KMS-11 (cell line): ENCODE data around the gene CMPK1.
A peak's percentile ranks its signal among the peaks of the same experiment; 100 is the strongest.
"Not testable (repeated sequence)": the region's sequence is repeated elsewhere in the genome, so short reads cannot be mapped to it uniquely, and the experiment has no call there.

Experiments
- H2AFZ ChIP-seq: fragments of 200-600 bp; sonication (generic); 2 replicates; pipeline ENCODE4 v1.6.1; 2016; ENCODE audit warnings: antibody characterized with exemption, mixed run types, low read depth
- H3K27ac ChIP-seq: fragments of 200-600 bp; sonication (generic); 2 replicates; pipeline ENCODE4 v1.6.1; 2016; ENCODE audit warnings: mild to moderate bottlenecking, mixed run types
- H3K27me3 ChIP-seq: fragments of 200-600 bp; sonication (generic); 2 replicates; pipeline ENCODE4 v1.6.1; 2017; ENCODE audit warnings: mild to moderate bottlenecking, low read depth, mixed run types, moderate library complexity; ENCODE audit not compliant: insufficient read depth
- H3K36me3 ChIP-seq: fragments of 200-600 bp; sonication (generic); 2 replicates; pipeline ENCODE4 v1.6.1; 2017; ENCODE audit warnings: mild to moderate bottlenecking, mixed run types; ENCODE audit not compliant: insufficient read depth
- H3K4me1 ChIP-seq: fragments of 200-600 bp; sonication (generic); 2 replicates; pipeline ENCODE4 v1.6.1; 2016; ENCODE audit warnings: mild to moderate bottlenecking, low read depth, mixed run types; ENCODE audit not compliant: poor library complexity, severe bottlenecking
- H3K4me2 ChIP-seq: fragments of 200-600 bp; sonication (generic); 2 replicates; pipeline ENCODE4 v1.7.0; 2016; ENCODE audit warnings: mild to moderate bottlenecking, mixed run types
- H3K4me3 ChIP-seq: fragments of 200-600 bp; sonication (generic); IDR thresholded peaks from 2 replicates; pipeline ENCODE4 v1.6.1; 2017; ENCODE audit warnings: low read depth, low read length, mixed read lengths; ENCODE audit not compliant: insufficient read depth
- H3K79me2 ChIP-seq: fragments of 200-600 bp; sonication (generic); 2 replicates; pipeline ENCODE4 v1.6.1; 2016; ENCODE audit warnings: low read depth, mixed run types; ENCODE audit not compliant: insufficient read depth
- H3K9ac ChIP-seq: fragments of 200-600 bp; sonication (generic); 2 replicates; pipeline ENCODE4 v1.6.1; 2016; ENCODE audit warnings: mild to moderate bottlenecking, mixed run types
- H4K20me1 ChIP-seq: fragments of 200-600 bp; sonication (generic); 2 replicates; pipeline ENCODE4 v1.6.1; 2016; ENCODE audit warnings: mild to moderate bottlenecking, mixed run types; ENCODE audit not compliant: insufficient read depth
- TF ChIP-seq, protein P1 (sequence below): fragments of 200-600 bp; sonication (generic); conservative IDR thresholded peaks from 2 replicates; pipeline ENCODE4 v1.6.1; 2017; ENCODE audit warnings: low read depth, mild to moderate bottlenecking, antibody characterized with exemption, low read length, moderate library complexity, mixed read lengths

The CMPK1 gene

DNA sequence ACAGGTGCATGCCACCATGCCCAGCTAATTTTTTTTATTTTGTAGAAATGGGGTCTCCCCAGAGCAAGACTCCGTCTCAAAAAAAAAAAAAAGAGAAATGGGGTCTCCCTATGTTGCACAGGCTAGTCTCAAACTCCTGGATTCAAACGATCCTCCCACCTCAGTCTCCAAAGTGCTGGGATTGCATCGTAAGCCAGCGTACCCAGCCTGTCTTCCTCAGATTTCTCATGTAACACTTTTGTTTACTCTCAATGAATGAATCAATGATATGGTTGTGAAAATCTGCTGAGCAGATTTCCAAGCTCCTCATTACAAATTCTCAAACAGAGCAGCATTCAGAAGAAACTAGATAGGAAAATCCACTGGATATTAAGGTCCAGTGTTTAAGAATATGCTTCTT, 6.6 kb downstream of the CMPK1 start:
- Histone ChIP-seq H3K4me1 (peaks cover 15% of the 10 kb centered on the region), H2AFZ (no peak overlapping the region), H3K4me3 (no peak overlapping the region), H3K9ac (no peak overlapping the region), H3K27me3 (no peaks in the 10 kb centered on the region), H4K20me1 (0 out of 2 replicates have a peak, but pooled peaks cover 6% of the 10 kb centered on the region), H3K4me2 (no peak overlapping the region), H3K79me2 (peaks cover 80% of the 10 kb centered on the region), H3K36me3 (no peaks in the 10 kb centered on the region), H3K27ac (no peak overlapping the region)
- TF ChIP-seq, protein P1, sequence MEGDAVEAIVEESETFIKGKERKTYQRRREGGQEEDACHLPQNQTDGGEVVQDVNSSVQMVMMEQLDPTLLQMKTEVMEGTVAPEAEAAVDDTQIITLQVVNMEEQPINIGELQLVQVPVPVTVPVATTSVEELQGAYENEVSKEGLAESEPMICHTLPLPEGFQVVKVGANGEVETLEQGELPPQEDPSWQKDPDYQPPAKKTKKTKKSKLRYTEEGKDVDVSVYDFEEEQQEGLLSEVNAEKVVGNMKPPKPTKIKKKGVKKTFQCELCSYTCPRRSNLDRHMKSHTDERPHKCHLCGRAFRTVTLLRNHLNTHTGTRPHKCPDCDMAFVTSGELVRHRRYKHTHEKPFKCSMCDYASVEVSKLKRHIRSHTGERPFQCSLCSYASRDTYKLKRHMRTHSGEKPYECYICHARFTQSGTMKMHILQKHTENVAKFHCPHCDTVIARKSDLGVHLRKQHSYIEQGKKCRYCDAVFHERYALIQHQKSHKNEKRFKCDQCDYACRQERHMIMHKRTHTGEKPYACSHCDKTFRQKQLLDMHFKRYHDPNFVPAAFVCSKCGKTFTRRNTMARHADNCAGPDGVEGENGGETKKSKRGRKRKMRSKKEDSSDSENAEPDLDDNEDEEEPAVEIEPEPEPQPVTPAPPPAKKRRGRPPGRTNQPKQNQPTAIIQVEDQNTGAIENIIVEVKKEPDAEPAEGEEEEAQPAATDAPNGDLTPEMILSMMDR = no peak

DNA sequence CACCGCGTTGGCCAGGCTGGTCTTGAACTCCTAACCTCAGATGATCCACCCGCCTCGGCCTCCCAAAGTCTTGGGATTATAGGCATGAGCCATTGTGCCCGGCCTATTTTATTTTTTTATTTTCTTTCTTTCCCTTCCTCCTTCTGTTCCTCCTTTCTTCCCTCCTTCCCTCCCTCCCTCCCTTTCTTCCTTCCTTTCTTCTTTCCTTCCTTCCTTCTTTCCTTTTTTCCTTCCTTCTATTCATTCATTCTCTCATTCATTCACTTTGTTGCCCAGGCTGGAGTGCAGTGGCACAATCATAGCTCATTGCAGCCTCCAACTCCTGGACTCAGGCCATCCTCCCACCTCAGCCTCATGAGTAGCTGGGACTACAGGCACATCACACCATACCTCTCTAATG, 13.4 kb downstream of the CMPK1 start:
- not testable (repeated sequence) for H3K36me3 ChIP-seq, H3K4me3 ChIP-seq, H3K27me3 ChIP-seq, H3K27ac ChIP-seq, H4K20me1 ChIP-seq, H3K9ac ChIP-seq, H2AFZ ChIP-seq, H3K4me2 ChIP-seq
- Histone ChIP-seq H3K4me1 (peaks cover 16% of the 10 kb centered on the region), H3K79me2 (peaks cover 46% of the 10 kb centered on the region; the same call in 1 of the 2 replicates)

DNA sequence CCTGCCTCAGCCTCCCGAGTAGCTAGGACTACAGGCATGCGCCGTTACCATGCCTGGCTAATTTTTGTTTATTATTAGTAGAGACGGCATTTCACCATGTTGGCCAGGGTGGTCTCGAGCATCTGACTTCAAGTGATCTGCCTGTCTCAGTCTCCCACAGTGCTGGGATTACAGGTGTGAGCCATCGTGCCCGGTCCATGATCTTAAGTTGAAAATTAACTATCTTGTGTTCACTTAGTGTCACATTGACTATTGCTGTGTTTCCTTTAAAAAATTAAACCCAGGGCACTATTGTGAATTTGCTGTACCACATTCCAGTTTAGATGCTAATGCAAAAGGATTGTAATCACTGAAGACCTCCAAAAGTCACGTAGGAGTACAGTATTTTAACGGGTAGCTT, 14.1 kb downstream of the CMPK1 start:
- Histone ChIP-seq H3K27ac (no peak overlapping the region), H3K4me3 (no peak overlapping the region), H2AFZ (no peak overlapping the region), H4K20me1 (no peaks in the 10 kb centered on the region), H3K36me3 (no peaks in the 10 kb centered on the region), H3K27me3 (no peaks in the 10 kb centered on the region), H3K4me2 (no peak overlapping the region), H3K9ac (no peak overlapping the region), H3K4me1 (peaks cover 19% of the 10 kb centered on the region), H3K79me2 (peaks cover 46% of the 10 kb centered on the region; the same call in 1 of the 2 replicates)
- TF ChIP-seq, protein P1 = no peak

DNA sequence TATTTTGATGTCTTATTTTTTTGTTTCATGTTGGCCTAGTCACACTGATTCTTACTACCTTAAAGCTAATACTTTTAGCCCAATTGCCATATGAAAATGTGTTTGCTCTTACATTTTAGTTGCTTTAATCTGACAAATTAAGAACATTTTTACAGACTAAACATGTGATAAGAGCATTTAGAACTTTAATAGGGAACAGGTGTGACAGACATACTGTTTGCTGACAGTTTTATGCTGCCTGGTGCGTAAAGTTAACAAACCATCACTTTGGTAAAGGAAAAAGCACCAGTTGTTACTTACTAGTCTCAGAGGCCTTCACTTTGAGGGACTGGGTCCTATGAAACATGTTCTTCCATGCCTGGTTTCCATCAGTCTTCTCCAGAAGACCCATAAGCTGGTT, 14.7 kb downstream of the CMPK1 start:
- H3K27ac ChIP-seq = no peak overlapping the region
- no peak overlapping the region for H3K4me3 ChIP-seq
- TF ChIP-seq, protein P1 = no peak
- no peak overlapping the region for H2AFZ ChIP-seq
- H4K20me1 ChIP-seq = no peaks in the 10 kb centered on the region
- peaks cover 19% of the 10 kb centered on the region for H3K4me1 ChIP-seq
- H3K9ac ChIP-seq = no peak overlapping the region
- no peaks in the 10 kb centered on the region for H3K36me3 ChIP-seq
- H3K4me2 ChIP-seq = no peak overlapping the region
- no peaks in the 10 kb centered on the region for H3K27me3 ChIP-seq
- peaks cover 47% of the 10 kb centered on the region; the same call in 1 of the 2 replicates for H3K79me2 ChIP-seq

DNA sequence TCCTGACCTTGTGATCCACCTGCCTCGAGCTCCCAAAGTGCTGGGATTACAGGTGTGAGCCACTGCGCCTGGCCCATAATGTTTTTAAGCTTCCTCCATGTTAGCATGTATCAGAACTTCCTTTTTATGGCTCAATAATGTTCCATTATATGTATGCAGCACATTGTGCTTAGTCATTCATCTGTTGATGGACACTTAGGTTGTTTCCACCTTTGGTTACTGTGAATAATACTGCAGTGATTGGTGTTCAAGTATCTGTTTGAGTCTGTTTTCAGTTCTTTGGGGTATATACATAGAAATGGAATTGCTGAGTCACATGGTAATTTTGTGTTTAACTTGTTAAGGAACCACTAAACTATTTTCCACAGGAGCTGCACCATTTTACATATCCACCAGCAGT, 17.7 kb downstream of the CMPK1 start:
- no peak overlapping the region; the same call in 1 of the 2 replicates for H3K9ac ChIP-seq
- TF ChIP-seq, protein P1 = no peak
- peak overlapping the region; percentile 26 for H3K4me2 ChIP-seq
- H3K36me3 ChIP-seq = no peaks in the 10 kb centered on the region
- no peak overlapping the region for H3K4me3 ChIP-seq
- peaks cover 43% of the 10 kb centered on the region; the same call in 1 of the 2 replicates for H3K79me2 ChIP-seq
- peaks cover 19% of the 10 kb centered on the region for H3K4me1 ChIP-seq
- no peaks in the 10 kb centered on the region for H3K27me3 ChIP-seq
- H3K27ac ChIP-seq = peak overlapping the region; percentile 51
- H4K20me1 ChIP-seq = no peaks in the 10 kb centered on the region
- no peak overlapping the region for H2AFZ ChIP-seq
